Right cardiac atrium (tissue), 5 donors: ENCODE data around the gene LSM8. TPM values are rescaled to one million over a fixed set of nuclear protein-coding genes. Genes with fewer than 3 reads are reported as not detected.

ENCODE experiments used
- ATAC-seq, 2 donors: fragments of 200-7000 bp; cut with Tn5 transposase; one replicate each; pipeline versions ENCODE4 v1.8.0 to v1.9.1; 2020; ENCODE audit warnings: moderate library complexity in 2 of 2, mild to moderate bottlenecking in 1 of 2
- DNase-seq, 3 donors: peaks; one replicate each; pipeline ENCODE4 v3.0.0-alpha.2; 2020
- H3K27ac ChIP-seq: one replicate; pipeline ENCODE4 v1.5.1; 2013; ENCODE audit warnings: mild to moderate bottlenecking, low read length, control low read depth, moderate library complexity
- H3K27me3 ChIP-seq: one replicate; pipeline ENCODE4 v1.6.1; 2013; ENCODE audit not compliant: control insufficient read depth, insufficient read depth
- H3K4me1 ChIP-seq: one replicate; pipeline ENCODE4 v1.6.1; 2013; ENCODE audit warnings: low read length; ENCODE audit not compliant: control insufficient read depth, insufficient read depth
- H3K4me3 ChIP-seq: one replicate; pipeline ENCODE4 v1.5.1; 2013; ENCODE audit warnings: low read length, control low read depth
- H3K9me3 ChIP-seq: one replicate; pipeline ENCODE4 v1.6.1; 2013; ENCODE audit warnings: low read length; ENCODE audit not compliant: control insufficient read depth
- WGBS: extraction: QIAGEN DNeasy Blood & Tissue Kit; methylation state at CpG from one replicate; pipeline ENCODE4 v1.1.7; 2013; 5-methylcytosine and 5-hydroxymethylcytosine counted together
- intact Hi-C, 4 donors: fragments of 100-400 bp; cut with DNase I; formaldehyde crosslinking; loops; one replicate each; pipeline versions ENCODE4 v1.11.0 to v1.14.0; 2022 to 2023
- polyA plus RNA-seq: library from polyadenylated mRNA; stranded (reverse); fragments of 200-250 nt; gene quantifications from one replicate; pipeline ENCODE4 v1.2.3, GENCODE V29; 2013
- total RNA-seq, 4 donors: library from RNA; stranded (reverse); fragmentation: NEBNext Ultra II Directional; extraction: Animal tissue kit (Norgen Biotek cat#: 25700); gene quantifications; one replicate each; pipeline ENCODE4 v1.2.1, GENCODE V29; 2021
- donor health status: healthy with polysubstance abuse.
- donor health status: DM: no; HTN: yes; CAD: no.
- donor health status: DM: no; HTN: no; CAD: no.
- donor health status: DM: no; HTN: yes; CAD: no; lungs with severe emphysema.
- donor health status: DM: yes; HTN: yes; CAD: no.

The LSM8 gene
- total and polyA plus RNA-seq, 5 donors, result 16.6 to 24.4 (median 19.0) TPM

- H3K4me3 ChIP-seq, result peak overlapping the region; percentile 61
- intact Hi-C loops, result no loop called here
- no peaks in the 10 kb centered on the region for H3K27me3 ChIP-seq
- no peaks in the 10 kb centered on the region for H3K9me3 ChIP-seq
- H3K27ac ChIP-seq, result no peak overlapping the region
- WGBS, result 11% methylated on average over 49 of the region's 49 CpGs
- no peaks in the 10 kb centered on the region for H3K4me1 ChIP-seq
- DNase-seq (peak; percentile 86 to 91 (median 90)), ATAC-seq (peak; percentile 96 to 97)
Observed at GRCh38 chr7:118214051-118214832, 30.3 kb downstream of the LSM8 start.

DNA sequence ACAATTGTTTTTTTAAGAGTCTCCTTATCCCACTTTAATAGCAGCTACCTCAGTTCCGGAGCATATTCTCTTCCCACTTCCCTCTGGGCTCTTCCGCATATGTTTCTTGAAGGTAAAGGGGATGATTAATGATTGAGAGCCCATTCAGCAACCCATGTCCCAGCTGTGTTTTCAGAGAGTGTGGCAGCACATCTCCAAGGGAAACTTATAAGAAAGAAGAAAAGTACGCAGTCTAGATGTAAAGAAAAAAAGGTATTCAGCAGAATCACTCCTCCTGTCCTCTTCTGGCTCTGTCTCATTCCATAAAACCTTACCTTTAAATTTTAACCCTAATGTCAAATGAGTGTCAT is 30.8 kb downstream of the LSM8 start:
- ATAC-seq (no peak), DNase-seq (no peak)
- no peak overlapping the region for H3K27ac ChIP-seq
- H3K4me1 ChIP-seq, result no peaks in the 10 kb centered on the region
- H3K4me3 ChIP-seq, result peak overlapping the region; percentile 61
- 43% methylated on average over 3 of the region's 3 CpGs for WGBS
- H3K9me3 ChIP-seq, result no peaks in the 10 kb centered on the region
- H3K27me3 ChIP-seq, result no peaks in the 10 kb centered on the region
- intact Hi-C loops, result no loop called here

DNA sequence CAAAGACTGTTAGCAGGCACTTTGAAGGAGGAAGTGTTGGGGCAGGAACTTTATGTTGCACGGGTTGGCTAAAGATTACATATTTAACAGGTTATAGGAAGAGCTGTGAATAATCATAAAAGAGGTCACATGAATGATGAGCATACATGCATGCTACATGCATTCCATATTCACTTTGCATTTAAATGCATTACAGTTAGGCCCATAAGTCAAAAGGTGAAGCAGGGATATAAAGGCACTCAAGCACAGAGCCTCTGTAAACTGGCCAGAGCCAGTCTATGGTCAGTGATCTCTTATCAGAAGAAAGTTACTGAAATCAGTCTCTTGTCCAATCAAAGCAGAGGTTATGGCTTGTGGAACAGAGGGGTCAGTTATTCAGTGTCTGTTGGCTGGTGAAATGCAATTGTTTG is 33.3 kb downstream of the LSM8 start:
- no peak for ATAC-seq
- H3K4me3 ChIP-seq, result no peak overlapping the region
- no peak overlapping the region for H3K27ac ChIP-seq
- no peak for DNase-seq
- intact Hi-C loops, result no loop called here
- no peaks in the 10 kb centered on the region for H3K27me3 ChIP-seq
- H3K9me3 ChIP-seq, result no peaks in the 10 kb centered on the region
- no peaks in the 10 kb centered on the region for H3K4me1 ChIP-seq
- 58% methylated on average over 1 of the region's 1 CpG for WGBS

GRCh38 chr7:118218413-118219156 is 34.6 kb downstream of the LSM8 start:
- no peak for DNase-seq
- intact Hi-C loops, result no loop called here
- H3K9me3 ChIP-seq, result no peaks in the 10 kb centered on the region
- no peaks in the 10 kb centered on the region for H3K4me1 ChIP-seq
- WGBS, result 71% methylated on average over 8 of the region's 8 CpGs
- ATAC-seq, result no peak
- H3K27ac ChIP-seq, result no peak overlapping the region
- H3K4me3 ChIP-seq, result no peak overlapping the region
- no peaks in the 10 kb centered on the region for H3K27me3 ChIP-seq

DNA sequence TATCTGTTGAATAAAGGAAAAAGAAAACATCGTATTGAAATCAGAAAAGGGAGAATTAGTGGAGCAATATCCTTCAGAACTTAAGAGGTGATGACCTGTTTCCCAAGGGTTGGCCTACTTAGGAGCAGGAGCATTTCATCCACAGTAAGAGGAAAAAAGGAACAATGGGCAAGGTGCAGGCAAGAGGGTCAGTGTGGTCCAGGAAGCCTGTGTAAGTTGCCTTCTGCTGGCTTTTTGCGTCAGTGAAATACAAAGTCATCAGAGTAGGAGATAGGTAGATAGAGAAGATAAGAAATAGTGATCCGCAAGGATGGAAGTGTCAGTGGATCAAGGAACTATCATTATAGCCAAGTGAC is 35.2 kb downstream of the LSM8 start:
- Histone ChIP-seq H3K9me3 (no peaks in the 10 kb centered on the region), H3K27me3 (no peaks in the 10 kb centered on the region), H3K27ac (no peak overlapping the region), H3K4me1 (no peaks in the 10 kb centered on the region), H3K4me3 (no peak overlapping the region)
- intact Hi-C loops, result no loop called here
- WGBS, result 91% methylated on average over 3 of the region's 3 CpGs
- no peak for DNase-seq
- ATAC-seq, result no peak

DNA sequence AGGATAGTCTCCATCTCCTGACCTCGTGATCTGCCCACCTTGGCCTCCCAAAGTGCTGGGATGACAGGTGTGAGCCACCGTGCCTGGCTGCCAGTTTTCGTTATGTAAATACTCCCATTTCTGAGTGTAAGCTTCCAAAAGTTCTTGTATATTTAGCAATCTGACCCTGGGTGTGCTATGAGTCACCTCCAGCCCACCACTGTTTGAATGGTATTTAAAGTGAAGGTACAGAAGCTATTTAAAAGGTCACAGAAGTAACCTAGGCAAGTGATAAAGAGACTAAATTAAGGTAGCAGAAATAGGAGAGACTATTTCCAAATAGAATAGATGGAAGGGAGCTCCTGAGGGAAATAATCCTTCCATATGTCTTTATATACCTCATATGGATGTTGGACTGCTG is 36.6 kb downstream of the LSM8 start:
- H3K27me3 ChIP-seq, result no peaks in the 10 kb centered on the region
- intact Hi-C loops, result no loop called here
- H3K27ac ChIP-seq, result no peak overlapping the region
- ATAC-seq (no peak), DNase-seq (no peak)
- no peaks in the 10 kb centered on the region for H3K9me3 ChIP-seq
- WGBS, result 69% methylated on average over 3 of the region's 3 CpGs
- H3K4me1 ChIP-seq, result no peaks in the 10 kb centered on the region
- H3K4me3 ChIP-seq, result no peak overlapping the region

DNA sequence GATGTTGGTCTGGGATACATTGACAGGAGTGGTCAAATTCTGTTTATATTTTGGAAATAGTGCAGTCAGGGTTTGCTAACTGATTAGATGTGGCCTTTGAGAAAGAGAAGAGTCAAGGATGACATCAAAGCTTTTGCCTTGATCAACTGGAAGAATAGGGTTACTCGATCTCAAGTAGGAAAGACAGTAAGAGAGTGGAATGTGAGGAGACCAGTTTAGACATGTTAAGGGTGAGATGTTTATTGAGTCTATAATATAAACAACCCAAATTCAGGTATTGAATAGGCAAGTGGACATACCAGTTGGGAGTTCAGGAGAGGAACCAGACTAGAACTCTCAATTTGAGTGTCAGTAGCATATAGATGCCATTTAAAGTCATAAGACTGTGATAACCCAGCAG is 38.6 kb downstream of the LSM8 start:
- DNase-seq, result no peak
- no peaks in the 10 kb centered on the region for H3K9me3 ChIP-seq
- no peak for ATAC-seq
- WGBS, result 78% methylated on average over 1 of the region's 1 CpG
- H3K4me3 ChIP-seq, result no peak overlapping the region
- no peaks in the 10 kb centered on the region for H3K4me1 ChIP-seq
- no peaks in the 10 kb centered on the region for H3K27me3 ChIP-seq
- no peak overlapping the region for H3K27ac ChIP-seq
- intact Hi-C loops, result no loop called here

DNA sequence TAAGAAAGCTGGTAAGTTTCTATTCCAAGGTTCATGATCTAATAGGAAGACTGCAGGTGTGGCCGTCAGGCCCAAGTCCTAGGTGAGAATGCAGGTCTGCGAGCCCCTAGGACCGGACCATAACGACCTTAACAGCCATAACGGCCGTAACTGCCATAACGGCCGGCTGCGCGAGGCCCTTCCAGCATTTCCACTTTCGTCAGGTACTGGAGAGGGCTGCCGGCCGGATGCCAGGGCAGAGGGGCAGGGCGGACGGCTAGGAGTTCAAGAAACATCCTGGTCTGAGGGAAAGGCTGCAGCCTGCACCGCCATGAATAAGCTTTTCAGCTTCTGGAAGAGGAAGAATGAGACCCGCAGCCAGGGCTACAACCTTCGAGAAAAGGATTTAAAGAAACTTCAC is 40.6 kb downstream of the LSM8 start, which contains the start of gene ANKRD7:
Gene ANKRD7, plus strand, starts transcription at position 184 of the 400 bp plus-strand sequence. Its CDS starts 127 bp downstream, at position 311.
- H3K27ac ChIP-seq, result no peak within 1 kb of the TSS
- peak in 1 of 3 donors; percentile 11 for DNase-seq
- WGBS, result 93% methylated on average over 18 of the region's 18 CpGs
- no peak for ATAC-seq
- H3K9me3 ChIP-seq, result no peaks in the 10 kb centered on the region
- H3K4me3 ChIP-seq, result no peak within 1 kb of the TSS
- no peaks in the 10 kb centered on the region for H3K27me3 ChIP-seq
- no peaks in the 10 kb centered on the region for H3K4me1 ChIP-seq
- intact Hi-C loops, result no loop called here

DNA sequence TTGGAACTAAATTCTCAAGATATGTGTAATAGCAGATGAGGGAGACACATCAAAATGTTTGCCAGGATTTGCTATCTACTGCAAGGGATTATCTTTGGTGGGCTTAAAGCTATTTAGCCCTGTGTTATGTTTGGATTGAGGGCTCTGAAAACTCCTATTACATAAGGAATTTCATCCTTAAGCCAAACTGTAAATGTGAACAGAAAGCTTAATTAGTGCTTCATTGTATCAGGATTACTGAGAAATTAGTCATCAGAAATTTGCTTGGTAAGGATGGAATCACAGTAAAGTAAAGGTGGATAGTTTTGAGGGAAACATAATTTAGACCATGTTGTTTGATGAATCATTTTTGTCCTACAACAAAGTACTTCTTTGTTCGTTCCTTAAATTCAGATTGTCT is 48.9 kb downstream of the LSM8 start:
- no peak overlapping the region for H3K4me3 ChIP-seq
- intact Hi-C loops, result no loop called here
- ATAC-seq (no peak), DNase-seq (no peak)
- H3K4me1 ChIP-seq, result no peaks in the 10 kb centered on the region
- WGBS, result 77% methylated on average over 1 of the region's 1 CpG
- H3K9me3 ChIP-seq, result no peaks in the 10 kb centered on the region
- H3K27me3 ChIP-seq, result no peaks in the 10 kb centered on the region
- H3K27ac ChIP-seq, result no peak overlapping the region

DNA sequence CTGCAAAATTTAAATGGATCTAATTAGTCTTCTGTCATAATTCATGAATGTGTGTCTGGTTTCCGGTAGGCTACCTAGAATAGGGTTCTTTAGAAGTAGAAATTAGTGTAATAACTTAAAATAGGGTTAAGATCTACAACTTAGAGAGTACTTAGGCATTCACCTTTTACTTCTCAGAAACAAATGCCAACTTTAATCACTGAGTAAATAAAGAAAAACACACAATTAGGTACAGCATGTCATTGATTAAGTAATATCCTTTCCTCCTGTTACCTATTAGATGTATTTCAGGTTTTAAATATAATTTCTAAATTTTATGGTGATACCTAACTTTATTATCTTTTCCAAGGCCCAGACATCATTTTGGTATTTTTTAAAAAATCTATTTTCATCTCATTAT is 49.8 kb downstream of the LSM8 start:
- no peak for ATAC-seq
- Histone ChIP-seq H3K9me3 (no peaks in the 10 kb centered on the region), H3K27ac (no peak overlapping the region), H3K4me1 (no peaks in the 10 kb centered on the region), H3K27me3 (no peaks in the 10 kb centered on the region), H3K4me3 (no peak overlapping the region)
- intact Hi-C loops, result no loop called here
- no peak for DNase-seq
- 83% methylated on average over 1 of the region's 1 CpG for WGBS

DNA sequence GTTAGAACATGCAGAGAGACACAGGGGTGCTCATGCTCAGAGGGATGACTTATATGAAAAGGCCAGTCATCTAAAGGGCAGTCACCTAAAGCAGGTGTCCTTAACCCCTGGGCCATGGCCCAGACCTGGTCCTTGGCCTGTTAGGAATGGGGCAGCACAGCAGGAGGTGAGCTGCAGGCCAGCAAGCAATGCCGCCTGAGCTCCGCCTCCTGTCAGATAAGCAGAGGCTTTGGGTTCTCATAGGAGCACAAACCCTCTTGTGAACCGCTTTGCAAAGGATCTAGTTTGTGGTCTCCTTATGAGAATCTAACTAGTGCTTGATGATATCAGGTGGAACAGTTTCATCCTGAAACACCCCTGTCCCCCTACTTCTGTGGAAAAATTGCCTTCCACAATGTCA is 55.0 kb downstream of the LSM8 start:
- 72% methylated on average over 3 of the region's 3 CpGs for WGBS
- Histone ChIP-seq H3K4me1 (no peaks in the 10 kb centered on the region), H3K27ac (no peak overlapping the region), H3K4me3 (no peak overlapping the region), H3K9me3 (no peaks in the 10 kb centered on the region), H3K27me3 (no peaks in the 10 kb centered on the region)
- DNase-seq (no peak), ATAC-seq (no peak)
- intact Hi-C loops, result no loop called here
